HG03196 (cell line): ENCODE results near the gene PKP3.
"Not testable (repeated sequence)": the region's sequence is repeated elsewhere in the genome, so short reads cannot be mapped to it uniquely, and the experiment has no call there.

Experiments used
- ATAC-seq: cut with Tn5 transposase; IDR thresholded peaks from one replicate; pipeline ENCODE4 v1.9.1; 2021; ENCODE audit not compliant: unreplicated experiment

The PKP3 gene

DNA sequence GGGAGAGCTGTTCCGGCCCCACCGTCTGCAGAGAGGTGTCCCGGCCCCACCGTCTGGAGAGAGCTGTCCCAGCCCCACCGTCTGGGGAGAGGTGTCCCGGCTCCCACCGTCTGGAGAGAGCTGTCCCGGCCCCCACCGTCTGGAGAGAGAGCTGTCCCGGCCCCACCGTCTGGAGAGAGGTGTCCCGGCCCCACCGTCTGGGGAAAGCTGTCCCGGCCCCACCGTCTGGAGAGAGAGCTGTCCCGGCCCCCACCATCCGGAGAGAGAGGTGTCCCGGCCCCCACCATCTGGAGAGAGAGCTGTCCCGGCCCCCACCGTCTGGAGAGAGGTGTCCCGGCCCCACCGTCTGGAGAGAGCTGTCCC, 30.6 kb upstream of the PKP3 start:
- ATAC-seq, result not testable (repeated sequence)

DNA sequence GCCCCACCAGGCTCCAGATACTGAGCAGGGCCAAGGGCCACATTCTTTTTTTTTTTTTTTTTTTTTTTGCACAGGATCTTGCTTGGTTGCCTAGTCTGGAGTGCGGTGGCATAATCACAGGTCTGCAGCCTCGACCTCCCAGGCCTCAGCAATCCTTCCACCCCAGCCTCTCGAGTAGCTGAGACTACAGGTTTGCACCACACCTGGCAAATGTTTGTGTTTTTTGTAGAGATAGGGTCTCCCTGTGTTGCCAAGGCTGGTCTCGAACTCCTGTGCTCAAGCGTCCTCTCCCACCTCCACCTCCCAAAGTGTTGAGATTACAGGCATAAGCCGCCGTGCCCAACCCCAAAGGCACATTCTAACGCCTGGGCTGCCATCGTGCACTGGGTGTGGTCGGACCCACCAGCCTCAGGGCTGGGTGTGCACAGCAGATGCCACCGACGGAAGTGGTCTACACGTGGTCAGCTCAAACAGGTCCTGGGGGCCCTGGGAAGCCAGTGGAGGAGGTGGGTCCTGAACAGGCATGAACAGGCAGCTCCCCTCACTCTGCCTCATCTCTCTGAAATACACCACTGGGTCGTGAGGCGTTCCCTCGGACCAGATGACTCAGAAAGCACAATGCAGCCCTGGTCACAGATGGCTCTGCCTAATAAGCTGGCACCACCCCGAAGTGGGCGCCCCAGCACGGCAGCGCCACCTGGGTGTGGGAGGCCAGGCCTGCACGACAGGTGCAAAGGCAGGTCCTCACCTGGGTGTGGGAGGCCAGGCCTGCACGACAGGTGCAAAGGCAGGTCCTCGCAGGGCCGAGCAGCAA, 29.9 kb upstream of the PKP3 start:
- no peak for ATAC-seq

DNA sequence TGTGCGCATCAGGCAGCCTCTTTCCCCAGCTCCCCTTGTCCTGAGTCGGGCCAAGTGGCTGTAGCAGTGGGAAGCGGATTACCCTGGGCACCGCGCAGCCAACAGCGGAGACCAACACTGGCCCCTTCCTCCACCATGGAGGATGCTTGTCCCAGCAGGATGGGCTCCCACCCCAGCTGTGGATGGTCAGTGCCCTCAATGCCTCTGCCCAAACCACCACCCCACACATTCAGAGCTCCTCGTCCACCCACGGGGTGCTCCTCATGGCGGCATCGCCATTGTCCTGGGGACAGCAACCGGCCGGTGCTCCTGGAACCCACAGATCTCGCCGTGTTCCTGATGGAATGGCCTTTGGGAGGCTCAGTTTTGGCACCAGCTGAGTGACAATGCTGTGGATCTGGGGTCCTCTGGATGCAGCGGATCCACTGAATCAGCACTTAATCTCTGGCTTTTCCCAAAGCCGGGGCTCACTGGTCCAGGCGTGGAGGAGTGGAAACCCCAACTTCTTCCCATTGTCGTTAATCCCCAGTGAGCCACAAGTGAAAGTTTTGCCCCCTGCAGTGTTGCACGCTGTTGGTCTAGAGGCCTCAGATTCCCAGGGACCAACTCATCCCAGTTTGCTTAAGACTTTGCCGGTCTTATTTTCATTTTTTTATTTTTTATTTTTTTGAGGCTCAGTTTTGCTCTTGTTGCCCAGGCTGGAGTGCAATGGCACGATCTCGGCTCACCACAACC, 28.9 kb upstream of the PKP3 start:
- ATAC-seq, result no peak

DNA sequence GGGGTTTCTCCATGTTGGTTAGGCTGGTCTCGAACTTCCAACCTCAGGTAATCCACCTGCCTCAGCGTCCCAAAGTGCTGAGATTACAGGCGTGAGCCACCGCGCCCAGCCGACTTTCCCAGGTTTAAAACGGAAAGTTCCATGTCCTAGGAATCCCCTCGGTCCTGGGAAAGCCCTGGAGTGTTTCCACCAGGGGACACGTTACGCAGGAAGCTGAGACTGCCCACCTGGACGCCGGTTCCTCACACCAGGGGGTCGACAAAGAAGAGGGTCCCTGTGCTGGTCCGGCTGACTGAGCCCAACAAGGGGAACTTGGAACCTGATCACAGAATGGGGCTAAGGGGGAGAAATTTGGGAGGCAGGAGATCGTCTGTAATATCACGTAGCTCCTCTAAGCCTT, 28.2 kb upstream of the PKP3 start:
- no peak for ATAC-seq

DNA sequence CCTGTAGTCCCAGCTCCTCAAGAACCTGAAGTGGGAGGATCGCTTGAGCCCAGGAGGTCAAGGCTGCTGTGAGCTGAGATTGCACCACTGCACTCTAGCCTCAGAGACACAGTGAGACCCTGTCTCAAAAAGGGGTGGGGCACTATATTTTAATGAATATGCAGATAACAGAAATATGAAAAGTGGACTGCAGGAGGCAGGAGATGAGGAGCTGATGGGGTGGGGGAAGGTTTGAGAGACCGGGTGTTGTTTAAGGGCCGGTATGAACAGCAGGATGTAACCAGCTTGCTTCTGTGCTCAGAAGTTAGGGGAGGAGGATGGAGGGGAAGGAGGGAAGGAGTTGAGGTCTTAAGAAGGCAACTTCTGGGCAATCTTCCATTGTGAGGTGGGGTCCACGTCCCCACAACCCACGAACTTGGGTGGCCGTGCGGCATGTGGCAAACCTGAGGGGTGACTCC, 26.0 kb upstream of the PKP3 start:
- ATAC-seq, result no peak

DNA sequence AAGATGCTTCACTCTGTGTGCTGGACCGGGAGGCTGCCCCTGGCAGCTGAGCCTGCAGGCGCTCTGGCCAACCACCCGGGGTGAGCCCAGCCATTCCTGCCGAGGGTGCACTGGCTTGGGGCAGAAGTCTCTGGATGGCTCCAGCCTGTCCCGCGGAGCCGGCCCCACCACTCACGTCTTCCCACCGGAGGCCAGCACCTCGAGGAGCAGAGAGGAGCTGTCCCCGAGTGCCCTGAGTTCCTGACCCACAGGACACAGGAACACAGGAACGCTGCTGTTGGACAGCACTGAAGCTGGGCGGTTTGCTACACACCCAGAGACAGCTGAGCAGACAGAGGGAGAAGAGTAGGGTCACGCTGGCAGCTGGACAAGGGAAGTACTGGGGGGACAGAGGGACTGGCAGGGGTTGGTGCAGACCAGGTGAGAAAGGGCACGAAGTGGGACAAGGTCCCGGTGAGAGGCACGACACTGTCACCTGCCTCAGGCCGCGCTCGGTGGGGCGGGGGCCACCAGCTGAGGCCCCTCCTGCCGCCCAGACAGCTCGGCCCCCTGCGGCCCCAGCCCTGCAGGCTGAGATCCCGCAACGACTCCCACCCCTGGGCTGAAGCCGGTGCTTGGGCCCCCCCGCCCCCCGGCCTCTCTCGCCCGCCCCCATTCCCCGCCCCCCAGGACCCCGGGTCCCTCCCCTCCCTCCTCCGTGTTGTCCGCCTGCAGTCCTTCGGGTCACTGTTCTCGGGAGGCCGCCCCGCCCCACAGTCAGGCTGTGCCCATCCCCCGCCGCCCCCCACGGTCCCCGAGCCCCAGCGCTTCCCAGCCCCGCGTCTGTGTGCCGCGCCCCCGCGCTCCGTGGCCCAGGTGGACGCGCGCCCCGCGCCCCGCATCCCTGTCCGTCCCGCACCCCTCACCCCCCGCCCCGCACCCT, 25.3 kb upstream of the PKP3 start:
- no peak for ATAC-seq

DNA sequence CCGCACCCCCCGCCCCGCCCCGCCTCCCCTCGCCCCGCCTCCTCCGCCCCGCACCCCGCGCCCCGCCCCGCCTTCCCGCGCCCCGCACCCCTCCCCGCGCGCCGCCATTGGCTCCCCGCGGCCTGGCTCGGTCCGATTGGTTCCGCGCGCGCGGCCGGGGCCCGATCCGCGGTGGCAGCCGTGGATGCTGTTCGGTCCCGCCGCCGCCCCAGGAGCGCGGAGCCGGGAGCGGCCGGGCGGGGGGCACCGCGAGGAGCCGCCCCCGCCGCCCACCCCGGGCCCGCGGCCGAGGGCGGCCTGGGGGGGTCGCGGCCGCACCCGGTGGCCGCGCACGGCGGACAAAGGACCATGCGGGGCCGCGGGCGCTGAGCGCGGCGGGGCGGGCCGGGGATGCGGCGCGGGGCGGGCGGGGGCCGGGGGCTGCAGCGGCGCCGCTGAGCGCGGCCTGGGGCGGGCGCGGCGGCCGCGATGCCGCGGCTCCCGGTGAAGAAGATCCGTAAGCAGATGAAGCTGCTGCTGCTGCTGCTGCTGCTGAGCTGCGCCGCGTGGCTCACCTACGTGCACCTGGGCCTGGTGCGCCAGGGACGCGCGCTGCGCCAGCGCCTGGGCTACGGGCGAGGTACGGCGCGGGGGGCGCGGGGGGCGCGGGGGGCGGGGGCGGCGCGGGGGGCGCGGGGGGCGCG, 24.5 kb upstream of the PKP3 start, which contains the start of gene B4GALNT4:
Gene B4GALNT4, plus strand, starts transcription at position 164 of the 683 bp plus-strand sequence. Its CDS starts 305 bp downstream, at position 469.
- no peak for ATAC-seq

DNA sequence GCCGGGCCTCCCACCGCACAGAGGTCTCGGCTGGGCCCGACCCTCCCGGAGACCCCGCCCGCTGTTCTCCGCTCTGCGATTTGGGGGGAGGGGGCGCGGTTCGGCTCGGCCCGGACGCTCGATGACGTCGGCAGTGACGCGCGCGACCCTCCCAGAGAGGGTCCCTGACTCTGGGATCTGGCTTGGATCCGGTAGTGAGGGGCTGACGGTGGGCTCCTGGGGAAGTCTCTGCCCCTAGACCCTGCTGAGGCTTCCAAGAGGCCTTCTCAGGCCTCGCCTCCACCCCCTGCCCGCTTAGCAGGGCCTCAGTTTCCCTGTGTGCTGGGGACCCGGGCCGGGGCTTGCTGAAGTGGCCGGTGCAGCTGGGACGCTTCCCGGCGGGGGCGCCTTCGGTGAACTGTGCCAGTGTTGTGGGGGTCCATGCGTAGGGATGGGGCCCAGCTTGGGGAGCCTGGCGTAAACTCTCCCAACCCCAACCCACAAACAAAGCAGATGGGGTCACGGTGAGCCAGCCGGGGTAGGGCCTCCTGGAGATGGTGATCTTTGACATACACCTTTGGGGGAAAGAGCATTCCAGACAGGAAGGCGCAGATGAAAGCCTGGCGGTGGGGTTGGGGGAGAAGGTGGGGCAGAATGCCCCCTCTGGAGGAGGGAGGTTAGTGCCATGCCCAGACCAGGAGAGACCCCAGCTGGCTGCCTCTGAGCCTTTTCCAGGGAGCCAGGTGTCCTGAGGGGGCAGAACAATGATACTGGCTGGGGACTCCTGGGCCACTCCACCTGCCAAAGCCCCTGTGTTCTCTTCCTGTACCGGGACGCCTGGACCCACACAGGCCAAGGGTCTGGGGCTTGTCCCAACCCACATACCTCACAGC, 23.7 kb upstream of the PKP3 start:
- no peak for ATAC-seq

DNA sequence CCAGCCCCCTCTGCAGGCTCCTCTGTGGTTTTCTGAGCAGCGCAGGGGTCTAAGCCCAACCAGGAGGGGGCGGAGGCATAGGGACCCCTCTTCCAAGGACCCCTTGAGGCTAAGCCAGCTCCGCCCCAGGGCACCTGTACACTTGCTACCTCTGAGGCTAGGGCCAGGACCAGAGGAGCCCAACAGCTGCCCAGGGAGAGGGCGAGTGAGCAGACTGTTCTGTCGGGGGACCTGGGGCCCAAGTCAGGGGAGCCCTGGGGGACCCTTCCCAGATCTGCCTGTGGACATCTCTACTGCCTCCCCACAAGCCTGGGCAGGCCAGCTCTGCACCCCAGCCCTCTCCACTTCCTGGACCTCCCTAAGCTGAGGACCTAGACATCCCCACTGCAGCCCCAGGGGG, 23.0 kb upstream of the PKP3 start:
- no peak for ATAC-seq

DNA sequence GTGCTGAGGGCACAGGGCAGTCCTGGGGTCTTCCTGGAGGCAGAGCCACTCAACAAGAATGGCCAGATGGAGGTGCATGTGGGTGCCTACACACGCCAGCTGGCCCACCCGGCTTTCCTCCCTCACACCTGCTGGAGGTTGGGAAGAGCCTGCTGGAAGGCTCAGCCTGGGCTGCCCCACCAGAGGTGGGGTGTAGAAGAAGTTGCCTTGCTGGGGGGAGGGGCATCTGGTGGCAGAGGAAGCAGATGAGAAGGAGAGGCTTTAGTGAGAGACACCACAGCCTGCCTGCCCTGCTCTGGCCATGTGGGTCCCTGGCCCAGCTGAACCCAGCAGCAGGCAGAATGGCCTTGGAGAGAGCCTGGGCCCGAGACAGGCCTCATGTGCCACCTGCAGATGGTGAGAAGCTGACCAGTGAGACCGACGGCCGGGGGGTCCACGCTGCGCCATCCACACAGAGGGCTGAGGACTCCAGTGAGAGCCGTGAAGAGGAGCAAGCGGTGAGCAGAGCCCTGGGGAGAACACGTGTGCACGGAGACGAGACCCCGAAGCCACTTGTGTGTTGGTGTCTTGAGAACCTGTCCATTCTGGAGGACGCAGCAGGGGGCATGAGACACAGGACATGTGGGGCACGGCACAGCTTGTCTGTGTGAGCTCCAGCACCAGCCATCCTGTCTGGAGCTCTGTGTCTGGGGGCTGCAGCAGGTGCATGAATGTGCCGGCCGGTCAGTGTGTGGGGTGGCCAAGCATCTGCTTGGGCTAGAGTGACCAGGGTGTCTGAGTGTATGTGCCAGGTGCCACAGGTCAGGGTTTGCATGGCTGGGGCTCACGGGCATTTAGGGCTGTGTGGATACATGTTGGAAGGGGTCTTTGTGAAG, 22.1 kb upstream of the PKP3 start:
- no peak for ATAC-seq

DNA sequence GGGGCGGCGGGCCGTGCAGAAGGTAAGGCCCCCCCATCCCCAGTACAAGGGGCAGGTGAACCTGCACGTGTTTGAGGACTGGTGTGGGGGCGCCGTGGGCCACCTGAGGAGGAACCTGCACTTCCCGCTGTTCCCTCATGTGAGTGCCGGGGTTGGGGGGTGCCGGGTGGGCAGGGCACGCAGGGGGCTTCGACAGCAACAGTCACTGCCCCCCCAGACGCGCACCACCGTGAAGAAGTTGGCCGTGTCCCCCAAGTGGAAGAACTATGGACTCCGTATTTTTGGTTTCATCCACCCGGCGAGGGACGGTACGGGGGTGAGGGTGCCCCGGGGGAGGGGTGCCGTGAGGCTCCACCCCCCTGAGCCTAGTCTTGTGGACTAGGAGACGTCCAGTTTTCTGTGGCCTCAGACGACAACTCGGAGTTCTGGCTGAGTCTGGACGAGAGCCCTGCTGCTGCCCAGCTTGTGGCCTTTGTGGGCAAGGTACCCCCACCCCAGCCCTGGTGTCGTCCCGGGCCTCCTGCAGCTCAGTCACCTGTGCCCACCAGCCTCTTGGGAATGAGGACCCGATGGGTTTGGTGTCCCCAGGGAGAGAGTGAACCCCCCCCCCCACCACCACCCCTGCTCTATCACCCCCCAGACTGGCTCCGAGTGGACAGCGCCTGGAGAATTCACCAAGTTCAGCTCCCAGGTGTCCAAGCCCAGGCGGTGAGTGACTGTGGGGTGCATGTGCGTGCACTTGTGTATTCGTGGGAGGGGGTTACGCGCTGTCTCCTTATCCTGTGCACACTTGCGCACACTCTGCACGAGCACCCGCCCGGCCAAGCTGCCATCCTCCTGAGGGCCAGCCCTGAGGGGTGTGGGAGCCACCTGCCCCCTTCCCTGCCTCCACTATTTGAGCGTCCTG, 20.9 kb upstream of the PKP3 start:
- ATAC-seq, result no peak

DNA sequence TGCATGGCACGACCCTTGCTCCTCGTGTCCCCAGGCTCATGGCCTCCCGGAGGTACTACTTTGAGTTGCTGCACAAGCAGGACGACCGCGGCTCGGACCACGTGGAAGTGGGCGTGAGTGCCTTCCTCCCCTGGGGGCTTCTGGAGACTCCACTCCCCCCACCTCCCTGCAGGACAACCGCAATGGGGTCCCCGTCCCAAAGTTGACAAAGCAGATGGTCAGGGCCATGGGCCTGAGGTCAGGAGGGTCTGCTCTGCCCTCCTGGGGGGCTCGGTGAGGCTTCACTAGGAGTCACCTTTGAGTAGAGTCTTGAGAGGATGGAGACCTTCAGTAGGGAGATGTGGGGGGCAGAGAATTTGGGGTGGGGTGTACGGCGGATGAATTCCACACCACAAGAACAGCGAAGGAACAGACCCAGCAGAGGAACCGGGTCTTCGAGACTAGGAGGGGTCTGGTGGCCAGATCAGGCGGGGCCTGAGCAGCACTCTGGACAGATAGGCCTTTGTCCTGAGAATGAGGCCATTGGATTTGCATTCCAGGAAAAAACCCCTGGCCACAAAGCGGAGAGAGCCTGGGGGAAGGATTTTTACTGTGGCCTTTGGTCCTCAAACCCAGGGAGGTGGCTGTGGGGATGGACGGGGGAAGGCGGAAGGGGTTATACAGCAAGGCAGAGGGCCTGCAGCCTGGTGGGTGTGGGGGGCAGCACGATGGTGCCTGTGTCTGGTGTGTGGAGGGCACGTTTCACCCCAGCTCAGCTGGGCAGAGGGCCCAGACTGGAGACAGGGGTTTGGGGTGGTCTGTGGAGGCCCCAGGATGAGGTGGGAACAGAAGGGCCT, 20.1 kb upstream of the PKP3 start:
- ATAC-seq, result no peak

DNA sequence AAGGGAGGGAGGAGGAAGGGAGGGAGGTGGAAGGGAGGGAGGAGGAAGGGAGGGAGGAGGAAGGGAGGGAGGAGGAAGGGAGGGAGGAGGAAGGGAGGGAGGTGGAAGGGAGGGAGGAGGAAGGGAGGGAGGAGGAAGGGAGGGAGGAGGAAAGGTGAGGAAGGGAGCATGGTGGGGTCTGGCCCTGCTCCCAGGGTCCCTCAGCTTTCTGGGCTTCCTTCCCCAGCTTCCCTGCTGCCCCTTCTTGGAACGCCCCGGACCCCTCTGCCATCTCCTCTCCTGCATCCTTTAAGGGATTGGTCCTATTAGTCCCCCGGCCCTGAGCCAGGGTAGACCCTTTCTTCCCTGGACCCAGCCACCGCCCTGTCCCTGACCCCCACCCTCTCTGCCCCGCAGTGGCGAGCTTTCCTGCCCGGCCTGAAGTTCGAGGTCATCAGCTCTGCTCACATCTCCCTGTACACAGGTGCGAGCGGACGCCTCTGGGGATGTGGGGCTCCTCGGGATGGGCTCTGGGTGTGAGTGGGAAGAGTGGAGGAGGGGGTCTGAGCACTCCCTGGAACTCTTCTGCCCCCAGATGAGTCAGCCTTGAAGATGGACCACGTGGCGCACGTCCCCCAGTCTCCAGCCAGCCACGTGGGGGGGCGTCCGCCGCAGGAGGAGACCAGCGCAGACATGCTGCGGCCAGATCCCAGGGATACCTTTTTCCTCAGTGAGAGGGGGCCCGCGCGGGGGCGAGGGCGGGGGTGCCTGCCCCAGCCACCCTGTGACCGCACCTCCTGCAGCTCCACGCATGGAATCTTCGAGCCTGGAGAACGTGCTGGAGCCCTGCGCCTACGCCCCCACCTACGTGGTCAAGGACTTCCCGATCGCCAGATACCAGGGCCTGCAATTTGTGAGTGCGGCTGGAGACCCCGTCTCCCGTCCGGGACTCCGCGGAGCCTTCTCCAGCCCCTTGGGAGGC, 18.7 kb upstream of the PKP3 start:
- ATAC-seq, result no peak

DNA sequence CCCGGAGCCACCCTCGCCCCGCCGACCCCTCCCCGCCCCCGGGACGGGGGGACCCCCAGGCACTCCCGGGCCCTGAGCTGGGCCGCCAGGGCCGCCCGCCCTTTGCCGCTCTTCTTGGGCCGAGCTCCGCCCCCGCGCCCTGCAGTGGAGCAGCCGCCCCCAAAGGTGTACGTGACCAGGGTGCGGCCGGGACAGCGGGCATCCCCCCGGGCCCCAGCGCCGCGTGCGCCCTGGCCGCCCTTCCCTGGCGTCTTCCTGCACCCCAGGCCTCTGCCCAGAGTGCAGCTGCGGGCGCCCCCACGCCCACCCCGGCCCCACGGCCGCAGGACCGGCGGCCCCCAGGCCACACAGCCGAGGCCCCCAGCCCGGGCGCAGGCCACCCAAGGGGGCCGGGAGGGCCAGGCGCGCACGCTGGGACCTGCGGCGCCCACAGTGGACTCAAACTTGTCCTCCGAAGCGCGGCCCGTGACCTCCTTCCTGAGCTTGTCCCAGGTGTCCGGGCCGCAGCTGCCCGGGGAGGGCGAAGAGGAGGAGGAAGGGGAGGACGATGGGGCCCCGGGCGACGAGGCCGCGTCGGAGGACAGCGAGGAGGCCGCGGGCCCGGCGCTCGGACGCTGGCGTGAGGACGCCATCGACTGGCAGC, 17.4 kb upstream of the PKP3 start:
- no peak for ATAC-seq

DNA sequence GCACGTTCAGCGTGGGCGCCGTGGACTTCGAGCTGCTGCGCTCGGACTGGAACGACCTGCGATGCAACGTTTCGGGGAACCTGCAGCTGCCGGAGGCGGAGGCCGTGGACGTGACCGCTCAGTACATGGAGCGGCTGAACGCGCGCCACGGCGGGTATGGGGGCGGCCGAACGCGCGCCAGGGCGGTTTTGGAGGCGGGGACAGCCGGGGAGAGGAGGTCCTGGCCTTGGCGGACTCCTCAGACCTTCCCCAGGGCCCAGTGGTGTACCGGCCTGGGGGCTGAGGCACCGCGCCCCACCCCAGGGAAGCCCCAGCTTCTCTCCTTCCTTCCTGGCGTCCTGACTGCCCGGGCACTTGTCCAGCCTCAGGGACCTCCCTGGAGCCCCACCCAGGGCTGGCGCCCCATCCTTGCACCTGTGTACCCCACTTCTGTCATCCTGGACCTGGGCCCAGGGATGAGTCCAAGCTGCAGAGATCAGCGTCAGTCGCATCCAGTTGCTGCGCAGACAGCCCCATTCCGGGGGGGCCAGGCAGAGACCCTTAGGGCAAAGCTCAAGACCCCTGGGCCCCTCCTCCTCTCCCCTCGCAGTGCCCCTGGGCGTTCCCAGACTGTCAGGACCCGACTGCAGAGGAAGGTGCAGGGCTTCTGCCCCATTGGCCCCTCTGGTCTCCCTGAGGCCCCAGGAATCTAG, 16.7 kb upstream of the PKP3 start:
- no peak for ATAC-seq
